Renal pelvis (tissue), 4 donors: Measurements from ENCODE around the gene RCAN1. TPM values are rescaled to one million over a fixed set of nuclear protein-coding genes. Genes with fewer than 3 reads are reported as not detected.

Experiments
- DNase-seq: peaks from one replicate; pipeline ENCODE4 v3.0.0-alpha.2; 2013
- polyA plus RNA-seq, 3 donors: library from polyadenylated mRNA; unstranded; fragments of 120-200 nt; gene quantifications; one replicate each; pipeline ENCODE4 v1.2.1, GENCODE V29; 2013; ENCODE audit not compliant: insufficient read length in 3 of 3

The RCAN1 gene
- polyA plus RNA-seq, 3 donors, result 29.7 to 34.2 (median 30.4) TPM

GRCh38 chr21:34603710-34604057, 11.2 kb downstream of the RCAN1 start:
- DNase-seq, result no peak

GRCh38 chr21:34603002-34603709, 11.8 kb downstream of the RCAN1 start:
- peak; percentile 62 for DNase-seq

GRCh38 chr21:34602061-34602460, 12.9 kb downstream of the RCAN1 start:
- DNase-seq, result no peak

GRCh38 chr21:34599534-34600101, 15.3 kb downstream of the RCAN1 start:
- DNase-seq, result no peak

- DNase-seq, result no peak
Measured at GRCh38 chr21:34598931-34599400, 15.9 kb downstream of the RCAN1 start.

- DNase-seq, result no peak
Measured at GRCh38 chr21:34597406-34597805, 17.5 kb downstream of the RCAN1 start.

GRCh38 chr21:34596561-34597271, 18.2 kb downstream of the RCAN1 start:
- no peak for DNase-seq

- no peak for DNase-seq
Measured at GRCh38 chr21:34595457-34595856, 19.5 kb downstream of the RCAN1 start.

GRCh38 chr21:34594566-34595234, 20.2 kb downstream of the RCAN1 start:
- no peak for DNase-seq

- DNase-seq, result no peak
Measured at GRCh38 chr21:34593954-34594531, 20.9 kb downstream of the RCAN1 start.

GRCh38 chr21:34593423-34593822, 21.5 kb downstream of the RCAN1 start:
- no peak for DNase-seq

GRCh38 chr21:34592120-34592955, 22.6 kb downstream of the RCAN1 start:
- no peak for DNase-seq

- DNase-seq, result no peak
Measured at GRCh38 chr21:34590520-34590919, 24.4 kb downstream of the RCAN1 start.

GRCh38 chr21:34589511-34590282, 25.2 kb downstream of the RCAN1 start:
- DNase-seq, result no peak

GRCh38 chr21:34583926-34584563, 30.9 kb downstream of the RCAN1 start:
- no peak for DNase-seq

GRCh38 chr21:34582506-34583150, 32.3 kb downstream of the RCAN1 start:
- peak; percentile 40 for DNase-seq

- no peak for DNase-seq
Measured at GRCh38 chr21:34580181-34580700, 34.7 kb downstream of the RCAN1 start.

- DNase-seq, result no peak
Measured at GRCh38 chr21:34579411-34579810, 35.5 kb downstream of the RCAN1 start.

GRCh38 chr21:34576041-34576511, 38.8 kb downstream of the RCAN1 start:
- DNase-seq, result no peak
